GM19324 (cell line): ENCODE data around the gene S100A3.

Experiments used
- ATAC-seq: cut with Tn5 transposase; IDR thresholded peaks from one replicate; pipeline ENCODE4 v1.9.1; 2021; ENCODE audit warnings: mild to moderate bottlenecking, moderate library complexity; ENCODE audit not compliant: unreplicated experiment, low FRiP score

S100A3 gene

GRCh38 chr1:153550398-153550758 lies 1.3 kb upstream of the S100A3 start:
- ATAC-seq: no peak

GRCh38 chr1:153549741-153550397 lies 811 bp upstream of the S100A3 start:
- no peak for ATAC-seq

GRCh38 chr1:153547560-153548551 lies 1.2 kb downstream of the S100A3 start:
- ATAC-seq: no peak

- ATAC-seq: no peak
Measured at GRCh38 chr1:153546796-153547559, 2.1 kb downstream of the S100A3 start.

GRCh38 chr1:153546371-153546770 lies 2.7 kb downstream of the S100A3 start:
- no peak for ATAC-seq

- no peak for ATAC-seq
Measured at GRCh38 chr1:153545067-153546055, 3.7 kb downstream of the S100A3 start, which contains the start of gene S100A4. Gene S100A4, minus strand, starts transcription at chr1:153545806. Its CDS starts 1,012 bp downstream, at chr1:153544794.

GRCh38 chr1:153544453-153545066 lies 4.5 kb downstream of the S100A3 start:
- no peak for ATAC-seq

GRCh38 chr1:153543736-153544135 lies 5.3 kb downstream of the S100A3 start:
- no peak for ATAC-seq

GRCh38 chr1:153542956-153543711 lies 5.9 kb downstream of the S100A3 start:
- no peak for ATAC-seq

GRCh38 chr1:153541641-153542590 lies 7.1 kb downstream of the S100A3 start:
- ATAC-seq: no peak

- ATAC-seq: no peak
Measured at GRCh38 chr1:153540394-153541361, 8.4 kb downstream of the S100A3 start, which contains the start of gene S100A5. Gene S100A5, minus strand, starts transcription at chr1:153540934. Its CDS starts 743 bp downstream, at chr1:153540191.

GRCh38 chr1:153539395-153540093 lies 9.5 kb downstream of the S100A3 start:
- ATAC-seq: no peak

- ATAC-seq: no peak
Measured at GRCh38 chr1:153538315-153538821, 10.7 kb downstream of the S100A3 start.

- ATAC-seq: no peak
Measured at GRCh38 chr1:153537376-153537730, 11.7 kb downstream of the S100A3 start.

GRCh38 chr1:153536671-153537375 lies 12.2 kb downstream of the S100A3 start:
- no peak for ATAC-seq
